ENCODE results near the gene NOS1AP. TPM values are rescaled to one million over a fixed set of nuclear protein-coding genes. Genes with fewer than 3 reads are reported as not detected.

NOS1AP gene
- total and polyA plus RNA-seq, 2 experiments from 2014 or later: 5.8 to 6.6 TPM

- Histone ChIP-seq H3K36me3 (ENCODE audit: insufficient read depth) (no peaks in the 10 kb centered on the region), H3F3A (replicated peaks; ENCODE audit: low read depth) (no peaks in the 10 kb centered on the region), H3K27ac (ENCODE audit: low read depth) (no peak overlapping the region), H2AFZ (no peak overlapping the region), H4K20me1 (replicated peaks; ENCODE audit: insufficient read depth) (no peaks in the 10 kb centered on the region), H3K4me3 (no peak overlapping the region), H3K4me1 (ENCODE audit: insufficient read depth) (no peaks in the 10 kb centered on the region), H3K4me2 (no peak overlapping the region), H3K79me2 (replicated peaks; ENCODE audit: insufficient read depth) (no peaks in the 10 kb centered on the region), H3K9me2 (ENCODE audit: insufficient read depth) (0 out of 2 replicates have a peak, but pooled peaks cover 10% of the 10 kb centered on the region), H3K27me3 (ENCODE audit: insufficient read depth) (no peaks in the 10 kb centered on the region)
- no peak for TF ChIP-seq STAT1 (IDR thresholded peaks at IDR 0.05; ENCODE audit: unreplicated experiment)
- TF ChIP-seq ZNF462 (CRISPR knock-in tag; IDR thresholded peaks at IDR 0.05): no peak
- TF ChIP-seq CREB1 (CRISPR knock-in tag; IDR thresholded peaks at IDR 0.05; ENCODE audit: low read depth): no peak
- TF ChIP-seq ZNF331 (CRISPR knock-in tag; IDR thresholded peaks at IDR 0.05; ENCODE audit: low read depth): no peak
- Mint-ChIP-seq H3K36me3 (ENCODE audit: low read depth) (peaks cover 10% of the 10 kb centered on the region; the same call in 2 of the 3 replicates), H3K4me1 (peaks cover 2% of the 10 kb centered on the region; the same call in 2 of the 3 replicates), H3K27me3 (ENCODE audit: insufficient read depth, low read depth, poor library complexity) (no peaks in the 10 kb centered on the region), H3K27ac (no peak overlapping the region), H3K9me3 (no peaks in the 10 kb centered on the region), H3K4me3 (no peak overlapping the region)
- ATAC-seq: no peak
- no peak for DNase-seq (ENCODE audit: low spot score)
Measured at GRCh38 chr1:162343470-162343869, 274.0 kb downstream of the NOS1AP start.

GRCh38 chr1:162347281-162347680 lies 277.8 kb downstream of the NOS1AP start:
- H4K20me1 ChIP-seq (replicated peaks; ENCODE audit: insufficient read depth): no peaks in the 10 kb centered on the region
- H3K4me2 ChIP-seq: no peak overlapping the region
- H3K4me3 ChIP-seq: no peak overlapping the region
- no peak overlapping the region for H3K27ac ChIP-seq (ENCODE audit: low read depth)
- ATAC-seq: no peak
- no peaks in the 10 kb centered on the region for H3K79me2 ChIP-seq (replicated peaks; ENCODE audit: insufficient read depth)
- Mint-ChIP-seq H3K27me3 (ENCODE audit: insufficient read depth, low read depth, poor library complexity) (peaks cover 4% of the 10 kb centered on the region), H3K36me3 (ENCODE audit: low read depth) (peaks cover 10% of the 10 kb centered on the region; the same call in 2 of the 3 replicates), H3K4me1 (peaks cover 7% of the 10 kb centered on the region), H3K27ac (no peak overlapping the region), H3K9me3 (no peaks in the 10 kb centered on the region), H3K4me3 (no peak overlapping the region)
- H3F3A ChIP-seq (replicated peaks; ENCODE audit: low read depth): no peaks in the 10 kb centered on the region
- H3K4me1 ChIP-seq (ENCODE audit: insufficient read depth): no peaks in the 10 kb centered on the region
- TF ChIP-seq POLR2AphosphoS5 (IDR thresholded peaks at IDR 0.05; ENCODE audit: low read depth): no peak
- TF ChIP-seq JUNB (IDR thresholded peaks at IDR 0.05; ENCODE audit: unreplicated experiment): no peak
- no peak for TF ChIP-seq EZH2phosphoT487 (IDR thresholded peaks at IDR 0.05; ENCODE audit: unreplicated experiment)
- TF ChIP-seq CTCF (conservative IDR thresholded peaks at IDR 0.05; ENCODE audit: low read depth in 2 of 2): no peak
- TF ChIP-seq ZNF114 (CRISPR knock-in tag; IDR thresholded peaks at IDR 0.05): no peak
- TF ChIP-seq ZNF331 (CRISPR knock-in tag; IDR thresholded peaks at IDR 0.05; ENCODE audit: low read depth): no peak
- TF ChIP-seq CREB1 (CRISPR knock-in tag; IDR thresholded peaks at IDR 0.05; ENCODE audit: low read depth): no peak
- 0 out of 2 replicates have a peak, but pooled peaks cover 6% of the 10 kb centered on the region for H3K9me2 ChIP-seq (ENCODE audit: insufficient read depth)
- no peaks in the 10 kb centered on the region for H3K36me3 ChIP-seq (ENCODE audit: insufficient read depth)
- H2AFZ ChIP-seq: no peak overlapping the region
- H3K27me3 ChIP-seq (ENCODE audit: insufficient read depth): no peaks in the 10 kb centered on the region
- DNase-seq (ENCODE audit: low spot score): no peak
